Effector CD4-positive, alpha-beta T cell (primary cell): ENCODE results near the gene FBLN2.
"Not testable (repeated sequence)": the region's sequence is repeated elsewhere in the genome, so short reads cannot be mapped to it uniquely, and the experiment has no call there.

Source experiments
- DNase-seq: peaks from one replicate; pipeline ENCODE4 v3.0.0-alpha.2; 2020

Gene FBLN2

DNA sequence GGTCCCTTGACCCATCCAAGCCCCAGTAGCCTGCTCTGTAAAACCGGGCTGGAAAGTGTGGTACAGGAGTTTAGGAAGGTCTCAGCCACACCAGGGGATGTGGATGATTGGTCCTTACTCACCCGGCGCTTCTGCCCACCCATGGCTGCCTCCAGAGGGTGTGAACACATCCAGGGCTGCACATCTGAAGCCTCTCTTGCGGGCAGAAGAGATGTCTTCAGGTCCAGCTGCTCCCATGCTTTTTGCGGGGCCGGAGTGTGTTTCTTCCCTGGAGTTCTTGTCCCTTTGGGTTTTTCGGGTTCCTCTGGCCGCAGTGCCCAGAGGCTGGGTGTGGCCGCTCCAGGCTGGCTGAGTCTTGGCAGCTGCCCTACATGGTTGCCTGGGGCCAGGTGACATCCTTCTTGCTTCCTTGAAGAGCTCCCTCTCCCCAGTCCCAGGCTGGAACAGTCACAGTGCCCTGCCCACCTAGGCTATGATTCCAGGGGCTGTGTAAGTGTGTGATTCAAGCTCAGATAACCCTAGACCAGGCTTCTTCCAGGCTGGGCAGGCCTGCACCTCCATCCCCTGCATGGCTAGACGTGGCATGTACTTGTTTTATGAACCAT is 34.9 kb upstream of the FBLN2 start:
- no peak for DNase-seq

DNA sequence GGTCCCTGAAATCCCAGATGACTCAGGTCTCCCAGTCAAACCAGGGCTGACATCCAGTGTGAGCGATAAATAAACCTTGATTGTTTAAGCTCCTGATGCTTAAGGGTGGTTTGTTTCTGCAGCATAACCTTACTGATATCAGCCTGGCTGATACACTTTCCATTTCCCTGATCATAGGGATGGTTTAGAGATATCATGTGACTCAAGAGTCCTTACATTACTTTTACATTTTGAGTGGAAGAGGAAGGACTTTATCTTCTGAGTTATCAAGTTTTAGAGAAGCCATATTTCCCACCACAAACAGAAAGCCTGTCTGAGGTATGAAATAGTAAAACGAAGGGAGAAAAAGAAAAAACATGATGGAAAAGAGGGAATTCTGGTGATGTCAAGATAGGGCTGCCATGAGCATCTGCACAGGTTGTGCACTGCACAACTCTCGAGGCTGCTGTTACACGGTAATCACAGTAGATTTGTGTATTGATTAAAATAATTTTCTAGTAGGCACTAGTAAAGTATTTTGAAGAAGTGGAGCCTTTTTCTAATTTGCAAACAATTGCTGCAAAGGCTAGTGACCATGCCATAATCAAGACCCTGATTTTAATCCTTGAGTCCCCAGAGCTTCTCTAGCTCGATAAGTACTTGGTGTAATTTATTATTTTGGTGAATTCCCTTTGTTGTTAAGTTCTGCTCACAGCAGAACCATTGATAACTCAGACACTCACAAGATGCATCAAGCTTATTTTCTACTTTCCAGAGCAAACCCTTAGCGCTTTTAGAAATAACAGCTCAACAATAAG is 34.1 kb upstream of the FBLN2 start:
- no peak for DNase-seq

DNA sequence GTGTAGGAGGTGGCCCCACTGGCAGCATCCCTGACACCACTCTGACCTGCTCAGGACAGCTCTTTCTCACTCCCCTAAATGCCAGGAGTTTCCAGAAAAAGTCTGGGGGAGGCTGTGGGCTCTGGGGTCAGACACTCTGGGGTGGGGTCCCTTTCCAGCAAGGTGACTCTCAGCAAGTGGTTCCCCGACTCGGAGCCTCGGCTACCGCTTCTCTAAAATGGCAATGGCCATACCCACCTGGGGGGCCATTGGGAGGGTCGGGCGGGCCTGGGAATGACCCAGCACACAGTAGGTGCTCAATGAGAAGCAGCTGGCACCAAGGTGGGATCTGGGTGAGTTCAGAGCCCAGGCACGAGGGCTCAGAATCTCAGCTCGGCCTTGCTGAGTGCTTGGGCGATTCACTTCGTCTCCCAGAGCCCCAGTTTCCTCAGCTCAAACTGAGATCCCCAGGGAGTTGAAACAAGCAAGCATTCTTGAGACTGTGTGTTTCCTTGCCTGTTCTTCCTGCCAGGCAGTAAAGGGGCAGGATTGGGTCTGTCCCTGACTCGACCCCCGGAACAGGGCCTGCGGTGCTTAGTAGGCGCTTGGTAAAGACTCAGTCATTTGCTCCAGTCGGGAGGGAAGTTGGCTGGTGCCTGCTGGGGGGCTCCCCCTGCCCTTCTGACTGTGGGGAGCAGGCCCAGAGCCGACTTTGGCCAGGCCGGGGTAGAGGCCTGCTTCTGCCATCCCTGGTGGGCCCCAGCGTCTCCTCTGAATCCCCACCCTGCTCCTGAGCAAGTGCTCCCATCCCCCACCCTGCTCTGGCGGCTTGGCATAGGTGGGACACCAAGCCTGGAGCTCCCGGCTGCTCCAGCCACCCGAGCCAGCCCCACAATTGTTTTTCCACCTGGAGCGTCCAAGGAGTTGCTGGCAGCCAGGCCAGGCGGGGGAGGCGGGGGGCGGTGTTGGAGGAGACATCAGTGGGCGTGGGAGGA is 32.9 kb upstream of the FBLN2 start:
- no peak for DNase-seq

DNA sequence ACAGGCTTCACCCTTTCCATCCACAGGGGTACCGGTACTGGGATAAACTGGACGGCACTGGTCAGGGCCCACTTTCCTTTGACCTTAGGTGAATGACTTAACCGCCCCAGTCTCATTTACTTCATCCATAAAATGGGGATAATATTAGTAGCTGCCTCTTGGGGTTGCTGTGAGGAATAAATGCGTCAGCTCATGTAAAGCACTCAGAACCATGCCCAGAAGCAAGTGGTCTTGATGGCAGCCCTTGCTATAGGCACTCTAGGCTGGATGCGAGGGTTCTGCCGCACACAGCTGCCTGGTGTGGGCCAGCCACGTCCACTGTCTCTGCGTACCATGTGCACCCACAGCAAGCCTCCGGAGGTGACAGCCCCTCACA is 32.2 kb upstream of the FBLN2 start:
- no peak for DNase-seq

DNA sequence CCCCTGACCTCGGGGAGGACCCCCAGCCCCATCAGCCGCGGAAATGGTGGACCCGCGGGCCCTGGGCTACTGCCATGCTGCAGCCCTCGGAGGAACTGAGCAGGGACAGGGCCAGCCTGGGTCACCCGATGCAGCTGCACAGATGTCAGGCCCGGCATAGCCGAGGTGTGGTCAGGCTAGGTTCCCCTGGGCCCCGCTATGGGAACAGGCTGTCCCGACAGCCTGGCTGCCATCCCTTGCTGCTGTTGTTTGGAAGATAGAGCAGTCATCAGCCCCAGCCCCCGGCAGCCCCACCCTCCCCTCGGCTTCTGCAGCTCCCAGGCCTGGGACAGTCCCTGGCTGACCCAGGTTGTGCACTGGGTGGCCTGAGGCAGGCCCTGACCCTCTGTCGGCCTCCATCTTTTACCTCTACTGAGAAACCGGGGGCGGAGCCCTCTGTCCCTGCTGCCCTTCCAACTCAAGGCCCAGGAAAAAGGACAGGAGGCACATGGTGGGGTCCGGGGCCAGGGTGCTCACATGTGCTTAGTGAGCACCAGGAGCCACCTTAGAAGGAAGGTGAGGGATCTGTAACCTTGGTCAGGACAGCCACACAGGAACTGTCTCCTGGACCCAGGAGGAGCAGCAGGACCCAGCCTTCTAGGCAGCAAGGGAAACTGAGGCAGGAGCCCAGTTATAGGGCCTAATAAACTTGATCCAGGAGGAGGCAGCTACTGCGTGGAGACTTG is 31.5 kb upstream of the FBLN2 start:
- no peak for DNase-seq

DNA sequence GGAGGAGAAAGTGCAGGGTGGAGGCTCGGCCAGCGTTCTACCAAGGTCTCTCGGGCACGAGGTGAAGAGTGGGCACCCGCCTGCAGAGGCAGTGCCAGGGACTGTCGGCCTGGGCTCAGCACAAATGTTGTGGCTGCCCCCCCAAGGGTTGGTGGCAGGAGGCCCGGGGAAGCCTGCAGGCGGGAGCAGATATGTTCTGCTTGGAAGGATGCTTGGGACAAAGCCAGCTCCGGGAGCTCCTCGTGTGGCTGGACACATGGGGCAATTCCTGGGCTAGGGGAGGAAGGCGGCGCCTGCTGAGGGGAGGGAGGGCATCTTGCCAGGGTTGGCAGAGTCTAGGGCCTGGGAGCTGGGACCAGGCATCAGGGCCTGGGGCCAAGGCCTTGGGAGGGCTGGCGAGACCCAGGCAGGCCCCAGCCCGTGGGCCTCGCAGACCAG is 30.4 kb upstream of the FBLN2 start:
- no peak for DNase-seq

DNA sequence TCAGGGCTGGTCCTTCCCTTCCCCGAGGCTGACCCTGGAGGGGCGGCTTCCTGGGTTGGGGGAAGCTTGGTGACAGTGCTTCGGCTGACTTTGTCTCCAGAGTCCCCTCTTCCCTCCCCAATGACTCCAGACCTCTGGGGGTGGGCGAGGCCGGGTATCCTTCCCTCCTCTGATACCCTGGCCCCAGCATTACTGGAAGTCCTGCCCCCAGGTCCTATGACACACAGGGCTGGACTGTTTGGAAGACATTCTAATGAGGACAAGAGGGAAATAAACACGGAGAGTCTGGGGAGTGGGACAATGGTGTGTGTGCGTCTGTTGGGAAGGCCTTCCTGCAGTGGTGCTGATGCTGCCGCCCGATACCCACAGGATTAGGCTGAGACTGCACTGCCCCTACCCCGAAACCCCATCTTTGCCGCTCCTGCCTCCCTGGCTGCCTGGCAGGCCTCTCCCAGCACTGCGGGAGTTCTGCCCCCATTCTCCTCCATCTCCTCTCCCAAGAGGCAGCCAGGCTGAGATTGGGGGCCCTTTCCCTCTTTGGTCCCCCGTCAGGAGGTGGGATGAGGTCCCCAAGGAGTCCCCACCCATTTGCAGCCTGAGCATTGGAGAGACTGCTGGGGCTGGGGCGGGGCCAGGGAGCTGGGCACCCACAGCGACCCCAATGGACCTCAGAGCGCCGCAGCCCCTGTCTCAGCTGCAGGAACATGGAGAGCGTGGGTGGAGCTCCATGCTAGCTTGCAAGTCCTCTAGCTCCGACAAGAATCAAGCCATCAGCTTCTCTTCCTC is 29.7 kb upstream of the FBLN2 start:
- no peak for DNase-seq

DNA sequence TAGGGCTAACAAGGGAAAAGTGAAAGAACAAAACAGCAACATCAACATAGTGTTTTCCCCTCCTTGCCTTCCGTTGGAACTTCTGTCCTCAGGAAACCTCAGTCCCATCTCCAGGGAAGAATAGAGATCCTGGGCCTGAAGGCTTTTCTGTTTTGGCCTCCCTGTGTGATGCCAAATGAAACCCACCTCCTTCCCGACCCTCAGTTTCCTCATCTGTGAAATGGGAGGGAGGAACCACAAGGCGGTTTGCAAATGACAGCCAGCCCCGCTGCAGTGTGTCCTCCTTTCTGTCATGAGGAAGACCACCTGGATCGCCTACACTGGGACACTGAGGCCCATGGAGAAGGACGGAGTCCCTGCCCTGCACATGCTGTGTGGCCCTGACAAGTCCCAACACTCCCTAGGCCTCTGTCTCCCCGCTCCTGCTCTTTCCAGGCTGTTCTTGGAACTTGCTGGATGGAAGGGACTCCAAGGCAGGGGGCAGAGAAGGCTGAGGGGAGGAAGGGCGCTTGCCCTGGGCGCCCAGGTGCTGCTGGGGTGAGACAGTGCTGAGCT is 28.5 kb upstream of the FBLN2 start:
- DNase-seq = no peak

DNA sequence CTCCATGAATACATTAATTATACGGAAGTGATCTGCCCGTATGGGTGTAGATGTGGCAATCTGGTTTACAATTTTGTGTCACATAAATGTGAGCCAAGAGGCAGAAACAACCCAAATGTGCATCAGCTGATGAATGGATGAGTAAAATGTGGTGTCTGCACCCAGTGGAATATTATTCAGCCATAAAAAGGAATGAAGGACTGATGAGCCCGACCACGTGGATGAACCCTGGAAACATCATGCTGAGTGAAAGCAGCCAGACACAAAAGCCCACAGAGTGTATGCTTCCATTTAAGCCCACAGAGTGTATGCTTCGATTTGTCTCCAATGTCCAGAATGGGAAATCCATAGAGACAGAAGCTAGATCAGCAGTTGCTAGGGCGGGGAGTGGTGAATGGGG is 27.6 kb upstream of the FBLN2 start:
- DNase-seq = no peak

DNA sequence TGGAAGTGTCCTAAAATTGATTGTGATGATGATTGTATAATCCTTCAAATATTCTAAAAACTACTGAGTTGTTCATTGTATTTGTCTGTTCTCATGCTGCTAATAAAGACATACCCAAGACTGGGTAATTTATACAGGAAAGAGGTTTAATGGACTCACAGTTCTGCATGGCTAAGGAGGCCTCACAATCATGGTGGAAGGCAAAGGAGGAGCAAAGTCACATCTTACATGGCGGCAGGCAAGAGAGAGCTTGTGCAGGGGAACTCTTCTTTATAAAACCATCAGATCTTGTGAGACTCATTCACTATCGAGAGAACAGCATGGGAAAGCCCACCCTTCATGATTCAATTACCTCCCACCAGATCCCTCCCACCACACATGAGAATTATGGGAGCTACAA is 27.2 kb upstream of the FBLN2 start:
- not testable (repeated sequence) for DNase-seq

DNA sequence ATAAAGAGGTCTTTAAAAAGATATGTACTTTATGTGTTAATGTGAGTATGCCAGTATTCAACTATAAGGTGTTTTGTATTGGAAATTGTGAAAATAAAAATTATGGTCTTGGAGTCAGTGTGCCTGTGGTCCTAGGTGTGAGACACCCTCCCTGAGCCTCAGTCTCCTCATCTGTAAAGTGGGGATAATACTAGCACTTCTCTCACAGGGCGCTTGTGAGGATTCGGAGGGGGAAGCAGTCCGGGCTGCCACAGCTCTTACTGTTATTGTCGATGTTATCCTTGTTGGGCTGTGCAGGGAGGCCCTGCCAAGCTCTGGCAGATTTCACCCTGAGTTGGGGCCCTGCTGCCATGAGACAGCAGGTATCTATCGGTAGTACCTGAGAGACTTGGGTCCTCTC is 26.7 kb upstream of the FBLN2 start:
- DNase-seq = no peak

DNA sequence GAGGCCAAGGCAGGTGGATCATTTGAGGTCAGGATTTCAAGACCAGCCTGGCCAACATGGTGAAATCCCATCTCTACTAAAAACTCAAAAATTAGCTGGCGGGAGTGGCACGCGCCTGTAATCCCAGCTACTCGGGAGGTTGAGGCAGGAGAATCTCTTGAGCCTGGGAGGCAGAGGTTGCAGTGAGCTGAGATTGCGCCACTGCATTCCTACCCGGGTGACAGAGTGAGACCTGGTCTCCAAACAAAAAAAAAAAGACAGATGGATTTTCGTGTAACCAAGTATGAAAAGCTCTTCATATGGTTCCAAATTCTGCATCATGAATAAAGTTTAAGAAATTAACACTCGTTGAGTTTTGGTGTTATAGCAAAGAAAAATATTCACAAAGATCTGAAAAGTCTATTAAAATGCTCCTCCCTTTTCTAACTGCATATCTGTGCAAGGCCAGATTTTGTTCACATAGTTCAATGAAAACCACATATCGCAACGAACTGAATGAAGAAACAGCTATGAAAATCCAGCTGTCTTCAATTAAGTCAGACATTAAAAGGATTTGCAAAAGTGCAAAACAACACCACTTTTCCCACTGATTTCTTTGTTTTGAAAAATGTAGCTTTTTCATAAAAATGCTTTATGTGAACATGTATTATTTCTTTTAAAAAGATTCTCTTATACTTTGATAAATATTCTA is 23.8 kb upstream of the FBLN2 start:
- DNase-seq = no peak

DNA sequence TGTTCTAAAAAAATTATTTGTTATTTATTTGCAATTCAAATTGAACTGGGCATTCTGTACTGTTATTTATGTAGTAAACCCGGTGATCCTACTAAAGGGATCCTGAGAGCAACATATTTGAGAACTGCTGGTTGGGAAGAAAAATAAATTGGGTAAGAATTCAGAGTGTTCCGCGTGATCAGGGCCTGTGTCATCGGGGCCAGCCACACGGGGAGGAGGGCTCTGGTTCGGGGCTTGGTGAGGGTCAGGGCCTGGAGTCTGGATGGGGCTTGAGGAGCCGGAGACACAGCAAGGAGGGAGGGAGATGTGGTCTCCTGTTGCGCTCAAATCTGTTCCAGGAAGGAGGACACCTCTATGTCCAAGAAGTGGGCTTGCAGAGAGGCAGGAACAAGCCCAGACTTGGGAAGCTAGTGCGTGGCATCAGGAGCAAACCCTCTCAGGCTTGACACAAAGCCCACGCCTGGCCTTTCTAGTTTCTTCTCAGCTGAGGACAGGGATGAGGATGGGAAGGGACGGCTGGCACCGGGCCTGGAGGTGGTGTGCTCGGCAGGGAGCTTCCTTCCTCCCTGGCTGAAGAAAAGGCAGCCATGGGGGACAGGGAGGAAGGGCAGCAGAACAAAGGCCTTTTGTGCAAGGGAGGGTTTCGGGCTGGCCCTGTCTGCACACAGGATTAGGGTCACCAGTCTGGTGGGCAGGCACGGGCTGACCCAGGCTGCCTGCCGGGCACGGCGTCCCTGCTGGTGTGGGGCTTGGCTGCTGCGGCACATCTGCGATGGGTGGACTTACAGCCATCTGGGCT is 22.9 kb upstream of the FBLN2 start:
- no peak for DNase-seq

DNA sequence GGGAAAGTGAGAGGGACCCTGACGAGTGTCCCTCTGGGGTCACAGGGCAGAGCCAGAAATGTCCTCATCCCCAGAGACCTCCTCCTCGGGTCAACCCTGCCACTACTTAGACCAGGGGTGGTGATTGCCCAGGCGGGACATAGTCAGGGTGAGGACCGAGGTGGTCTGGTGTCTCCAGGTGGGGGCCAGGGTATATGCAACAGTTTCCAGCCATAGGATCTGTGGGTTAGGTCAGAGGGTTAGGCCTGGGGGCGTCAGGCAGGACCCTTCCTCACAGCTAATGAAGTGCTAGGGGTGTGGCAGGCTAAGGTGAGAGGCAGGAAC is 22.3 kb upstream of the FBLN2 start:
- no peak for DNase-seq

DNA sequence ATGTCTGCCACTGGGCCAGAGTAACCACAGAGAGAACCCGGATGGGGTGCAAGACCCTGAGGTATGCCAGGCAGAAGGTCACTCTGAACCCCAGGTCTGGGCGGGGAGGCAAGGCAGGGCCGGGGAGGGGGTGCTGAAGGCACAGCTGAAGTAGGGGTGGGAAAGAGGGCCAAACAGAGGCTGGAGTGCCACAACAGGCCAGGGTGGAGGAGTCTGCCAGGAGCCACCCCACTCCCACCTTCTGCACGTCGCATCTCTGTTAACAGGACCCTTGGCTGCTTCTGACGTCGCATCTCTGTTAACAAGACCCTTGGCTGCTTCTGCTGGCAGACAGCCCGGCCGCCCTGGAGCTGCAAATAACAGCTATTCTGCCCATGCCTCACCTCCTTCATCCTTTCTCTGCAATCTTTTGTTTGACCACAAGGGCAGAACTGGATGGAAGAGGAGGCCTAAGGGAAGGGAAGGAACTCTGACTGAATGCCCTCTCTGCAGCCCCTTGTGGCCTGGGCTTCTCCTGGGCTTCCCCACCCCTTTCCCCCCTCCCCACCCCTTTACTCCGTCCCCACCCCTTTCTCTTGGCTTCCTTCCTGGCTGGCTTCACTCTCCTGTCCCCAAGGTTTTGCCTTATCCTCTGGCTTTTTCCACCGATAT is 20.6 kb upstream of the FBLN2 start:
- no peak for DNase-seq

DNA sequence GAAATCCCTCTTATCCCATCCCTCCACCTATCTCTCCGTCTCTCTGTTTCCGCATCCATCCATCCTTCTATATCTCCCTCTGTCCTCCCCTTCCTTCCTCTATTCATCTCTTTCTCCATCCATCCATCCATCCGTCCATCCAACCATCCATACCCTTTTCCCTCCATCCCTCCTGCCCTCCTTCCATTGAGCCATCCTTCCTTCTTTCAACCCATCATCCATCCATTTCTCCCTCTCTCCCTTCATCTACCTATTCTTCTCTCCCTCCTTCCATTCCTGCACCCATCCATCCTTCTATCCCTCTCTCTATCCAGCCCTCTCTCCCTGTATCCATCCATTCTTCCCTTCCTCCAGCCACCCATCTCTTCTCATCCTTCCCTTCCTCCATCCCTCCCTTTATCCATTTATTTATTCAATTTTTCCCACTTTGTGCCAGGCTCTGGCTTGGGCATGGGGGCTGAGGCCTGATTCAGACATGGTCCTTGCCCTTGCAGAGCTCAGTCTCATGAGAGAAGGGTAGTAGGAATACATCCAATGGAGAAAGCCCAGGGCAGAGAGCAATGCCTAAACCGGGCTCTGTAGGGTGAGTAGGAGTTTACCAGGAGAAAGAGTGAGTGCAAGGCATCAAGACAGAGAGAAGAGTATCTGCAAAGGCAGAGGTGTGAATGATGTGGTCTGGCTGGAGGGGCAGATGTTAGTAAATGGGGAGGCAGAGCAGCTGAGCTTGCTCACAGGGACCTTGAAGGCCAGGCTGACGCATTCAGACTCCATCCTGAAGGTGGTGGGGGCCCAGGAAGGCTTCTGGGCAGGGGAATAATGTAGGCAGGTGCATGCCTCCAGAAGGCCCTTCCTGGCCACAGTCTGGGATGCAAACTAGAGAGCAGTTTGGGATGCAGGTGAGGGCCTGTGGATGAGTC is 19.5 kb upstream of the FBLN2 start:
- no peak for DNase-seq

DNA sequence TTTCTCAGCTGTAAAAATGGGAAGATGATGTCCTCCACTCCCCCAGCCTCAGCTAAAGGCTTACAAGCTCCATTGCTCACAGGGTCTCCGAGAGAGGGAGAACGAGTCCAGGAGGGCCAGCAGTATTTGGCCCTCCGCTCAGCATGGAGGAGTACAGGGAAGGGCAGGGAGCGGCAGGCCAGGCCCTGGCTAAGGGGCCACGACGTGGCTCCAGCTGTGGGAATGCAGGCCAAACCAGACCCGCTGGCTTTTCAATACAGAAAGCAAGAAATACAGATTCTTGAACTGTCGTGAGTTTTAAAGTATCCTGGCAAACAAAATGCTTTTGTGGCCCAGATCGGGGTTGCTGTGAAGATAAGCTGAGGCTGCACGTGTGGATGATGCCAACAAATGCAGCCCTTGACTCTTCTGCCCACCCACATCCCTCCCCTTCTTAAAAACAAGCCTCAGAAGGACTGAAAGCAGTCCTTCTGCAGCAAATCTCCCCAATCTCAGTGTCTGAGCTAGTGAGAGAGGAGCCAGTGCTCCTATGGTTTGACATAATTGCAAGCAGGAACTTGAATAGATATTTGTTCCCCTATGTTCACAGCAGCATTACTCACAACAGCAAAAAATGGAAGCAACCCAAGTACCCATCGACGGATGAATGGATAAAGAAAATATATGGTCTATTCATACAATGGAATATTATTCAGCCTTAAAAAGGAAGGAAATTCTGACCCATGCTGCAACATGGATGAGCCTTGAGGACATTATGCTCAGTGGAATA is 18.5 kb upstream of the FBLN2 start:
- DNase-seq = no peak

DNA sequence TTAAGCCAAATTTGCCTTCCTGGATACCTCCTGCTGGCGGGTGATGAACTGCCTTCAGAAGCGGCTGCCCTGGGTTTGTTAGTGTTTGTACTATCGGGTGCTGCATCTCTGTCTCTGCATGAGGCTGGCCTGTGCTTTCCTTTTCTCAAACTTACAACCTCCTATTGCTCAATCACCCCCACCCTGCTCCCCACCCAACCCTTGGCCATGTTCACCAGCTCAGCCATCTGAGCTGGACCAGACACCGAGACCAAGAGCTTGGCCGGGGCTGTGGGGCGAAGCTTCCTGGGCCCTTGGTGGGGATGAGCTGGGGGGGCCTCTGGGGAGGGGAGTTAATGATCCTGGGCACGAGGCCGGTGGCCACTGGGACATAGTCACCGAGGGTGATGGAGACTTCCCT is 16.8 kb upstream of the FBLN2 start:
- no peak for DNase-seq
